ENCODE data around the gene DEPDC1B. TPM values are rescaled to one million over a fixed set of nuclear protein-coding genes. Genes with fewer than 3 reads are reported as not detected.
"Not testable (repeated sequence)": the region's sequence is repeated elsewhere in the genome, so short reads cannot be mapped to it uniquely, and the experiment has no call there.

The DEPDC1B gene
- polyA plus RNA-seq, 1 donor from 2014 or later, result 7.1 TPM

DNA sequence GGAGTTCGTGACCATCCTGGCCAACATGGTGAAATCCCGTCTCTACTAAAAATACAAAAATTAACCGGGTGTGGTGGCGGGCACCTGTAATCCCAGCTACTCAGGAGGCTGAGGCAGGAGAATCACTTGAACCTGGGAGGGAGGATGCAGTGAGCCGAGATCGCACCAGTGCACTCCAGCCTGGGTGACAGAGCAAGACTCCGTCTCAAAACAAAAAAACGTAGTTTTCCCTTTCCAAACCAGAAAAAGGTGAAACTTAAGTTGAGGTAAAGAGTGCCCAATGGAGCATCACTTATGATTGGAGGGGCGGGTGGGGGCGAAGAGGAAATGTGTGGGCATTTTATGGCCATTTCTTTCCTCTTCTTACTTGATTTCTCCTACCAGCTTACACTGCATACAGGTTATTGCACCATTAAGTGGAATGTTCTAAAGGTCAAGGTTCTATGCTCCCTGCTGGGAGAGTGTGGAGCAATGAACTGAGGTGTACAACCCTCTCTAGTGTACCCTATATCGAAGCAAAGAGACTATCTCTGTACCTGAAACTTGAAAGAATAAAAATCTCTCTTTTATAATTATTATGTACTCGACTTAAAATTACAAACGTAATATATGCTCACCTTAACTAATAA lies 136.2 kb downstream of the DEPDC1B start:
- H3K4me3 ChIP-seq (ENCODE audit: low read length), result no peak overlapping the region
- no peaks in the 10 kb centered on the region for H3K27me3 ChIP-seq (ENCODE audit: insufficient read depth, low read depth, low read length)
- no peak overlapping the region for H3K27ac ChIP-seq (ENCODE audit: low read length)
- H2AFZ ChIP-seq (ENCODE audit: low read depth, low read length), result no peak overlapping the region
- H3K9me3 ChIP-seq (ENCODE audit: low read length), result peaks cover 4% of the 10 kb centered on the region
- H3K79me2 ChIP-seq (replicated peaks; ENCODE audit: insufficient read depth, low read length), result no peaks in the 10 kb centered on the region
- no peaks in the 10 kb centered on the region for H3K9me2 ChIP-seq (ENCODE audit: insufficient read depth, low read length)
- TF ChIP-seq POLR2AphosphoS5 (IDR thresholded peaks at IDR 0.05) (no peak), EP300 (conservative IDR thresholded peaks at IDR 0.05; ENCODE audit: poor library complexity, severe bottlenecking) (no peak), MXI1 (conservative IDR thresholded peaks at IDR 0.05; ENCODE audit: poor library complexity, severe bottlenecking) (no peak), SMC3 (conservative IDR thresholded peaks at IDR 0.05; ENCODE audit: poor library complexity) (no peak), TAF1 (IDR thresholded peaks at IDR 0.05; ENCODE audit: low read depth) (no peak), EZH2 (IDR thresholded peaks at IDR 0.05; ENCODE audit: borderline replicate concordance, insufficient read depth, low read length, poor library complexity, severe bottlenecking) (no peak), RAD21 (conservative IDR thresholded peaks at IDR 0.05) (no peak)
- TF ChIP-seq, protein P1, sequence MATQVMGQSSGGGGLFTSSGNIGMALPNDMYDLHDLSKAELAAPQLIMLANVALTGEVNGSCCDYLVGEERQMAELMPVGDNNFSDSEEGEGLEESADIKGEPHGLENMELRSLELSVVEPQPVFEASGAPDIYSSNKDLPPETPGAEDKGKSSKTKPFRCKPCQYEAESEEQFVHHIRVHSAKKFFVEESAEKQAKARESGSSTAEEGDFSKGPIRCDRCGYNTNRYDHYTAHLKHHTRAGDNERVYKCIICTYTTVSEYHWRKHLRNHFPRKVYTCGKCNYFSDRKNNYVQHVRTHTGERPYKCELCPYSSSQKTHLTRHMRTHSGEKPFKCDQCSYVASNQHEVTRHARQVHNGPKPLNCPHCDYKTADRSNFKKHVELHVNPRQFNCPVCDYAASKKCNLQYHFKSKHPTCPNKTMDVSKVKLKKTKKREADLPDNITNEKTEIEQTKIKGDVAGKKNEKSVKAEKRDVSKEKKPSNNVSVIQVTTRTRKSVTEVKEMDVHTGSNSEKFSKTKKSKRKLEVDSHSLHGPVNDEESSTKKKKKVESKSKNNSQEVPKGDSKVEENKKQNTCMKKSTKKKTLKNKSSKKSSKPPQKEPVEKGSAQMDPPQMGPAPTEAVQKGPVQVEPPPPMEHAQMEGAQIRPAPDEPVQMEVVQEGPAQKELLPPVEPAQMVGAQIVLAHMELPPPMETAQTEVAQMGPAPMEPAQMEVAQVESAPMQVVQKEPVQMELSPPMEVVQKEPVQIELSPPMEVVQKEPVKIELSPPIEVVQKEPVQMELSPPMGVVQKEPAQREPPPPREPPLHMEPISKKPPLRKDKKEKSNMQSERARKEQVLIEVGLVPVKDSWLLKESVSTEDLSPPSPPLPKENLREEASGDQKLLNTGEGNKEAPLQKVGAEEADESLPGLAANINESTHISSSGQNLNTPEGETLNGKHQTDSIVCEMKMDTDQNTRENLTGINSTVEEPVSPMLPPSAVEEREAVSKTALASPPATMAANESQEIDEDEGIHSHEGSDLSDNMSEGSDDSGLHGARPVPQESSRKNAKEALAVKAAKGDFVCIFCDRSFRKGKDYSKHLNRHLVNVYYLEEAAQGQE (IDR thresholded peaks at IDR 0.05; ENCODE audit: borderline replicate concordance), result no peak
- TF ChIP-seq, protein P2, sequence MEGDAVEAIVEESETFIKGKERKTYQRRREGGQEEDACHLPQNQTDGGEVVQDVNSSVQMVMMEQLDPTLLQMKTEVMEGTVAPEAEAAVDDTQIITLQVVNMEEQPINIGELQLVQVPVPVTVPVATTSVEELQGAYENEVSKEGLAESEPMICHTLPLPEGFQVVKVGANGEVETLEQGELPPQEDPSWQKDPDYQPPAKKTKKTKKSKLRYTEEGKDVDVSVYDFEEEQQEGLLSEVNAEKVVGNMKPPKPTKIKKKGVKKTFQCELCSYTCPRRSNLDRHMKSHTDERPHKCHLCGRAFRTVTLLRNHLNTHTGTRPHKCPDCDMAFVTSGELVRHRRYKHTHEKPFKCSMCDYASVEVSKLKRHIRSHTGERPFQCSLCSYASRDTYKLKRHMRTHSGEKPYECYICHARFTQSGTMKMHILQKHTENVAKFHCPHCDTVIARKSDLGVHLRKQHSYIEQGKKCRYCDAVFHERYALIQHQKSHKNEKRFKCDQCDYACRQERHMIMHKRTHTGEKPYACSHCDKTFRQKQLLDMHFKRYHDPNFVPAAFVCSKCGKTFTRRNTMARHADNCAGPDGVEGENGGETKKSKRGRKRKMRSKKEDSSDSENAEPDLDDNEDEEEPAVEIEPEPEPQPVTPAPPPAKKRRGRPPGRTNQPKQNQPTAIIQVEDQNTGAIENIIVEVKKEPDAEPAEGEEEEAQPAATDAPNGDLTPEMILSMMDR (IDR thresholded peaks at IDR 0.05; ENCODE audit: poor library complexity, severe bottlenecking), result no peak
- H3K4me2 ChIP-seq (ENCODE audit: low read length), result no peak overlapping the region
- H4K20me1 ChIP-seq (ENCODE audit: insufficient read depth), result no peaks in the 10 kb centered on the region
- H3F3A ChIP-seq (ENCODE audit: insufficient read depth, low read length, poor library complexity, severe bottlenecking), result no peaks in the 10 kb centered on the region
- no peak overlapping the region for H3K9ac ChIP-seq (ENCODE audit: low read length)
- no peaks in the 10 kb centered on the region for H3K36me3 ChIP-seq (ENCODE audit: insufficient read depth, low read length)

DNA sequence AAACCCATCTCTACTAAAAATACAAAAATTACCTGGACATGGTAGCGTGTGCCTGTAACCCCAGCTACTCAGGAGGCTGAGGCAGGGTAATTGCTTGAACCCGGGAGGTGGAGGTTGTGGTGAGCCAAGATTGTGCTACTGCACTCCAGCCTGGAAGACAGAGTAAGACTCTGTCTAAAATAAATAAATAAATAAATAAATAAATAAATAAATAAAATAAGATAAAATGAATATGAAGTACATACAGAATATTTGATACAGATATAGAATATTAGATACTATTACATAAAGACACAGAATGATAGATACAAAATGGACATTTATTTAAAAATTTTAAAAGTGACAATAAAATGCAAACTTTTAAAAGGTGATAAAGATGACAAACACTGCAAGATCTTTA lies 146.7 kb downstream of the DEPDC1B start:
- H4K20me1 ChIP-seq (ENCODE audit: insufficient read depth); H3K27me3 ChIP-seq (ENCODE audit: insufficient read depth, low read depth, low read length); H3F3A ChIP-seq (ENCODE audit: insufficient read depth, low read length, poor library complexity, severe bottlenecking); H3K27ac ChIP-seq (ENCODE audit: low read length); H3K36me3 ChIP-seq (ENCODE audit: insufficient read depth, low read length); H2AFZ ChIP-seq (ENCODE audit: low read depth, low read length); H3K9ac ChIP-seq (ENCODE audit: low read length); H3K4me2 ChIP-seq (ENCODE audit: low read length); H3K9me2 ChIP-seq (ENCODE audit: insufficient read depth, low read length); H3K4me3 ChIP-seq (ENCODE audit: low read length); H3K79me2 ChIP-seq (replicated peaks; ENCODE audit: insufficient read depth, low read length); H3K9me3 ChIP-seq (ENCODE audit: low read length): not testable (repeated sequence)

DNA sequence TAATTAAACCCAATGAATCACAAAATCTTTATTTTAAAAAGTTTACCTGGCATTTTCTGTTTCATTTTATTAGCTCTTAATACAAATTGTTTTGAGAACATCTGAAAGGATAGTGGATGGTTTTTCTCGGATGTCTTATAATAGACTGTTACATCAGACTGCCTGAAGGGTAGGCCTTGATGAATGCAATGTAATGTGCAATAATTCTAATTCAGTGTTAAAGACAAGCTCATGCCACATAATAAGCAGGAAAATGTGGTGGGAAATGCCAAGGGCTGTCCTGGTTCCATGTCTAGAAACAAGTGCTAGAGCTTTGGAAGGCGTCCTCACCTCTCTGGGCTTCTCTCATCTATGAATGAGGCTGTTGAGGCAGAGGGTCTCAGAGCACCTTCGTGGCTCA lies 148.1 kb downstream of the DEPDC1B start:
- Histone ChIP-seq H3K4me3 (ENCODE audit: low read length) (no peak overlapping the region), H4K20me1 (ENCODE audit: insufficient read depth) (no peaks in the 10 kb centered on the region), H2AFZ (ENCODE audit: low read depth, low read length) (no peak overlapping the region), H3K36me3 (ENCODE audit: insufficient read depth, low read length) (no peaks in the 10 kb centered on the region), H3K9me2 (ENCODE audit: insufficient read depth, low read length) (no peaks in the 10 kb centered on the region), H3K27ac (ENCODE audit: low read length) (no peak overlapping the region), H3K4me2 (ENCODE audit: low read length) (no peak overlapping the region), H3K79me2 (replicated peaks; ENCODE audit: insufficient read depth, low read length) (no peaks in the 10 kb centered on the region), H3K9ac (ENCODE audit: low read length) (no peak overlapping the region), H3F3A (ENCODE audit: insufficient read depth, low read length, poor library complexity, severe bottlenecking) (no peaks in the 10 kb centered on the region), H3K9me3 (ENCODE audit: low read length) (no peaks in the 10 kb centered on the region), H3K27me3 (ENCODE audit: insufficient read depth, low read depth, low read length) (no peaks in the 10 kb centered on the region)
- TF ChIP-seq SMC3 (conservative IDR thresholded peaks at IDR 0.05; ENCODE audit: poor library complexity) (no peak), TAF1 (IDR thresholded peaks at IDR 0.05; ENCODE audit: low read depth) (no peak)
- TF ChIP-seq, protein P1 (IDR thresholded peaks at IDR 0.05; ENCODE audit: borderline replicate concordance), result no peak

All from neural cell (in vitro differentiated cells).